Skeletal muscle satellite cell (primary cell): ENCODE results near the gene OR2Z1. TPM values are rescaled to one million over a fixed set of nuclear protein-coding genes. Genes with fewer than 3 reads are reported as not detected.

Experiments used
- small RNA-seq: library from RNA; depleted of rRNA; stranded (forward); fragments of <200 nt; gene quantifications from one replicate; pipeline ENCODE3, GENCODE V24; 2012

The OR2Z1 gene

Small RNA genes lying within 50 kb of the gene (small RNA-seq; reads per million reads assigned to genes)
- not detected for gene AC012616.1
